Measurements from ENCODE around the gene PROM1.

The PROM1 gene

DNA sequence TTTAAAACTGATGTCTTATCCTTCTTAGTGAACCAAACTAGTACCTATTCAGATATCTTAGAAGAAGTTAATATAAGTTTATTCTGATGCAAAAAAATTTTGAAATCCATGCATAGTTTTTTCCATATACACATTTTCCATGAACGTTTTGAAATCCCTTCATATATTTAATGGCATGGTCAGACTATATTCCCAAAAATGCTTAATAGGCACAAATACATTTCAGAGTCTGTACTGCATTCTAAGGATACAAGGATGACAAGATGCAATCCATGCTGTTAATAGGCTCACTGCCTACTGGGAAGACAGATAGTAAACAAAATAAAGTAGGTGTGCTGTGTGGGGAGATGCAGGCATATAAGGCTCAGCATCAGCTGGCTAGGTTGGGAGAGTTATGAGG, 33.2 kb downstream of the PROM1 start:
- H3K9me3 ChIP-seq (ENCODE audit: control insufficient read depth, insufficient read depth, low read depth, low read length) = no peaks in the 10 kb centered on the region
- H3K4me1 ChIP-seq (ENCODE audit: control insufficient read depth, insufficient read depth, low read length) = no peaks in the 10 kb centered on the region
- H3K4me3 ChIP-seq (ENCODE audit: low read depth, low read length) = no peak overlapping the region
- no peak overlapping the region for H3K27ac ChIP-seq (ENCODE audit: extremely low read depth, low read depth, low read length)
- POLR2A ChIA-PET = no interaction called here
- TF ChIP-seq ZBTB21 (tag by site-specific recombination; IDR thresholded peaks at IDR 0.05) (no peak), ZNF426 (tag by site-specific recombination; IDR thresholded peaks at IDR 0.05) (no peak), ZNF169 (tag by site-specific recombination; IDR thresholded peaks at IDR 0.05) (no peak), ZNF561 (tag by site-specific recombination; IDR thresholded peaks at IDR 0.05; ENCODE audit: borderline replicate concordance) (no peak), ZBTB7A (tag by site-specific recombination; IDR thresholded peaks at IDR 0.05; ENCODE audit: low read depth) (no peak), ZNF654 (tag by site-specific recombination; IDR thresholded peaks at IDR 0.05; ENCODE audit: low read depth) (no peak)
- TF ChIP-seq, protein P1, sequence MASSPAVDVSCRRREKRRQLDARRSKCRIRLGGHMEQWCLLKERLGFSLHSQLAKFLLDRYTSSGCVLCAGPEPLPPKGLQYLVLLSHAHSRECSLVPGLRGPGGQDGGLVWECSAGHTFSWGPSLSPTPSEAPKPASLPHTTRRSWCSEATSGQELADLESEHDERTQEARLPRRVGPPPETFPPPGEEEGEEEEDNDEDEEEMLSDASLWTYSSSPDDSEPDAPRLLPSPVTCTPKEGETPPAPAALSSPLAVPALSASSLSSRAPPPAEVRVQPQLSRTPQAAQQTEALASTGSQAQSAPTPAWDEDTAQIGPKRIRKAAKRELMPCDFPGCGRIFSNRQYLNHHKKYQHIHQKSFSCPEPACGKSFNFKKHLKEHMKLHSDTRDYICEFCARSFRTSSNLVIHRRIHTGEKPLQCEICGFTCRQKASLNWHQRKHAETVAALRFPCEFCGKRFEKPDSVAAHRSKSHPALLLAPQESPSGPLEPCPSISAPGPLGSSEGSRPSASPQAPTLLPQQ (tag by site-specific recombination; IDR thresholded peaks at IDR 0.05) = no peak
- TF ChIP-seq, protein P2, sequence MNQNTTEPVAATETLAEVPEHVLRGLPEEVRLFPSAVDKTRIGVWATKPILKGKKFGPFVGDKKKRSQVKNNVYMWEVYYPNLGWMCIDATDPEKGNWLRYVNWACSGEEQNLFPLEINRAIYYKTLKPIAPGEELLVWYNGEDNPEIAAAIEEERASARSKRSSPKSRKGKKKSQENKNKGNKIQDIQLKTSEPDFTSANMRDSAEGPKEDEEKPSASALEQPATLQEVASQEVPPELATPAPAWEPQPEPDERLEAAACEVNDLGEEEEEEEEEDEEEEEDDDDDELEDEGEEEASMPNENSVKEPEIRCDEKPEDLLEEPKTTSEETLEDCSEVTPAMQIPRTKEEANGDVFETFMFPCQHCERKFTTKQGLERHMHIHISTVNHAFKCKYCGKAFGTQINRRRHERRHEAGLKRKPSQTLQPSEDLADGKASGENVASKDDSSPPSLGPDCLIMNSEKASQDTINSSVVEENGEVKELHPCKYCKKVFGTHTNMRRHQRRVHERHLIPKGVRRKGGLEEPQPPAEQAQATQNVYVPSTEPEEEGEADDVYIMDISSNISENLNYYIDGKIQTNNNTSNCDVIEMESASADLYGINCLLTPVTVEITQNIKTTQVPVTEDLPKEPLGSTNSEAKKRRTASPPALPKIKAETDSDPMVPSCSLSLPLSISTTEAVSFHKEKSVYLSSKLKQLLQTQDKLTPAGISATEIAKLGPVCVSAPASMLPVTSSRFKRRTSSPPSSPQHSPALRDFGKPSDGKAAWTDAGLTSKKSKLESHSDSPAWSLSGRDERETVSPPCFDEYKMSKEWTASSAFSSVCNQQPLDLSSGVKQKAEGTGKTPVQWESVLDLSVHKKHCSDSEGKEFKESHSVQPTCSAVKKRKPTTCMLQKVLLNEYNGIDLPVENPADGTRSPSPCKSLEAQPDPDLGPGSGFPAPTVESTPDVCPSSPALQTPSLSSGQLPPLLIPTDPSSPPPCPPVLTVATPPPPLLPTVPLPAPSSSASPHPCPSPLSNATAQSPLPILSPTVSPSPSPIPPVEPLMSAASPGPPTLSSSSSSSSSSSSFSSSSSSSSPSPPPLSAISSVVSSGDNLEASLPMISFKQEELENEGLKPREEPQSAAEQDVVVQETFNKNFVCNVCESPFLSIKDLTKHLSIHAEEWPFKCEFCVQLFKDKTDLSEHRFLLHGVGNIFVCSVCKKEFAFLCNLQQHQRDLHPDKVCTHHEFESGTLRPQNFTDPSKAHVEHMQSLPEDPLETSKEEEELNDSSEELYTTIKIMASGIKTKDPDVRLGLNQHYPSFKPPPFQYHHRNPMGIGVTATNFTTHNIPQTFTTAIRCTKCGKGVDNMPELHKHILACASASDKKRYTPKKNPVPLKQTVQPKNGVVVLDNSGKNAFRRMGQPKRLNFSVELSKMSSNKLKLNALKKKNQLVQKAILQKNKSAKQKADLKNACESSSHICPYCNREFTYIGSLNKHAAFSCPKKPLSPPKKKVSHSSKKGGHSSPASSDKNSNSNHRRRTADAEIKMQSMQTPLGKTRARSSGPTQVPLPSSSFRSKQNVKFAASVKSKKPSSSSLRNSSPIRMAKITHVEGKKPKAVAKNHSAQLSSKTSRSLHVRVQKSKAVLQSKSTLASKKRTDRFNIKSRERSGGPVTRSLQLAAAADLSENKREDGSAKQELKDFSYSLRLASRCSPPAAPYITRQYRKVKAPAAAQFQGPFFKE (tag by site-specific recombination; IDR thresholded peaks at IDR 0.05; ENCODE audit: borderline replicate concordance) = no peak
- TF ChIP-seq, protein P3, sequence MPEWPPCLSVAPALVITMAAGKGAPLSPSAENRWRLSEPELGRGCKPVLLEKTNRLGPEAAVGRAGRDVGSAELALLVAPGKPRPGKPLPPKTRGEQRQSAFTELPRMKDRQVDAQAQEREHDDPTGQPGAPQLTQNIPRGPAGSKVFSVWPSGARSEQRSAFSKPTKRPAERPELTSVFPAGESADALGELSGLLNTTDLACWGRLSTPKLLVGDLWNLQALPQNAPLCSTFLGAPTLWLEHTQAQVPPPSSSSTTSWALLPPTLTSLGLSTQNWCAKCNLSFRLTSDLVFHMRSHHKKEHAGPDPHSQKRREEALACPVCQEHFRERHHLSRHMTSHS (tag by site-specific recombination; IDR thresholded peaks at IDR 0.05) = no peak
- CTCF ChIA-PET = no interaction called here
- H3K36me3 ChIP-seq (ENCODE audit: control insufficient read depth in 2 of 2, insufficient read depth in 1 of 2, low read length in 2 of 2) = no peaks in the 10 kb centered on the region

DNA sequence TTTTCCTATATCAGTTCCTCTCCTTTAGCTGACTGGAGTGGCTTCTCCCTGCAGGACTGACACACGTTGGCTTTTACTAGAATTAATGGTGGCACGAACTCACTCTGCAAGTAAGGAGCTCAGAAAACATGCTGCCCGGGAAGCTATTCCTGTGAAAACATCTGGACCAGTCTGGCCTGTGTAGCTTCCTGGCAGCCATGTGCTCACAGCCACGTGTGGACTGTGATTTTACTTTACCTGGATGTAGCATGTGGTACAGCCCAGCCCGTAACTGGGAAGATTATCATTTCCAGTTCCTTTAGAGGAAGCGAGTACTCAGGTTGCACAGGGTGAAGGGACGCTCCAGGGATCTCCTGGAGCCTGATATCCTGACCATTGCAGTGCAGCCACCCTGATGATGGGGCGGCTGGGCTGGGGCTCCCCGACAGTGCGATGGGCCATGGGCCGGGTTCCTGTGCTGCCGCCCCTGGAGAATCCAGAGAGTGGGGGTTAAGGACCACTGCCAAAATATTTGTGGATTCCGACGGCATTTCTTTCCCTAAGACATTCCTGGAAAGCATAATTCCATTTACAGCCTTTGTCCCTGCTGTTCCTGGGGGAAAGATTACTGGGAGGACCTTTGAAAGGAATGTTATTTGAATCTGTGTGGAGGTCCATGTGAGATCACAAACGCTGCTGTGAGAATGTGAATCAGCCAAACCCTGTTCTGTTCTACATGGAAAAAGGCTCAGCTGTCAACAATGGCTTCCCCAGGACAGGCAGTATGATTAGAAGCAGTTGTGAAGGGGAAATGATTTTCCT, 35.0 kb downstream of the PROM1 start:
- CTCF ChIA-PET = interaction anchor here (0.5 kb wide), 1 partner anchor 51 kb away, joined by 3 read pairs; no protein-coding TSS in a partner anchor
- no peaks in the 10 kb centered on the region for H3K36me3 ChIP-seq (ENCODE audit: control insufficient read depth in 2 of 2, insufficient read depth in 1 of 2, low read length in 2 of 2)
- peaks cover 7% of the 10 kb centered on the region for H3K4me1 ChIP-seq (ENCODE audit: control insufficient read depth, insufficient read depth, low read length)
- POLR2A ChIA-PET = no interaction called here
- no peak overlapping the region for H3K27ac ChIP-seq (ENCODE audit: extremely low read depth, low read depth, low read length)
- H3K4me3 ChIP-seq (ENCODE audit: low read depth, low read length) = no peak overlapping the region
- H3K9me3 ChIP-seq (ENCODE audit: control insufficient read depth, insufficient read depth, low read depth, low read length) = no peaks in the 10 kb centered on the region
- no peak for TF ChIP-seq MZF1 (tag by site-specific recombination; IDR thresholded peaks at IDR 0.05; ENCODE audit: borderline replicate concordance)

- Histone ChIP-seq H3K4me1 (ENCODE audit: control insufficient read depth, insufficient read depth, low read length) (peaks cover 11% of the 10 kb centered on the region), H3K9me3 (ENCODE audit: control insufficient read depth, insufficient read depth, low read depth, low read length) (no peaks in the 10 kb centered on the region), H3K4me3 (ENCODE audit: low read depth, low read length) (no peak overlapping the region), H3K27ac (ENCODE audit: extremely low read depth, low read depth, low read length) (no peak overlapping the region), H3K36me3 (ENCODE audit: control insufficient read depth in 2 of 2, insufficient read depth in 1 of 2, low read length in 2 of 2) (no peaks in the 10 kb centered on the region)
- CTCF ChIA-PET = no interaction called here
- POLR2A ChIA-PET = no interaction called here
- TF ChIP-seq ZNF311 (tag by site-specific recombination; IDR thresholded peaks at IDR 0.05; ENCODE audit: borderline replicate concordance) (no peak), TRIM28 (IDR thresholded peaks at IDR 0.05; ENCODE audit: borderline replicate concordance, low read length) (no peak), ZNF529 (tag by site-specific recombination; IDR thresholded peaks at IDR 0.05; ENCODE audit: insufficient replicate concordance) (no peak), ZNF274 (IDR thresholded peaks at IDR 0.05; ENCODE audit: low read length) (no peak), ZNF274 (tag by site-specific recombination; IDR thresholded peaks at IDR 0.05; ENCODE audit: borderline replicate concordance) (no peak), KLF7 (tag by site-specific recombination; IDR thresholded peaks at IDR 0.05; ENCODE audit: borderline replicate concordance) (no peak), ZNF560 (tag by site-specific recombination; IDR thresholded peaks at IDR 0.05; ENCODE audit: borderline replicate concordance) (no peak), ZNF701 (tag by site-specific recombination; IDR thresholded peaks at IDR 0.05) (no peak), ZNF24 (tag by site-specific recombination; IDR thresholded peaks at IDR 0.05) (no peak), HOXA7 (CRISPR knock-in tag; IDR thresholded peaks at IDR 0.05; ENCODE audit: borderline replicate concordance) (no peak), ZNF37A (tag by site-specific recombination; IDR thresholded peaks at IDR 0.05) (no peak)
- TF ChIP-seq, protein P4, sequence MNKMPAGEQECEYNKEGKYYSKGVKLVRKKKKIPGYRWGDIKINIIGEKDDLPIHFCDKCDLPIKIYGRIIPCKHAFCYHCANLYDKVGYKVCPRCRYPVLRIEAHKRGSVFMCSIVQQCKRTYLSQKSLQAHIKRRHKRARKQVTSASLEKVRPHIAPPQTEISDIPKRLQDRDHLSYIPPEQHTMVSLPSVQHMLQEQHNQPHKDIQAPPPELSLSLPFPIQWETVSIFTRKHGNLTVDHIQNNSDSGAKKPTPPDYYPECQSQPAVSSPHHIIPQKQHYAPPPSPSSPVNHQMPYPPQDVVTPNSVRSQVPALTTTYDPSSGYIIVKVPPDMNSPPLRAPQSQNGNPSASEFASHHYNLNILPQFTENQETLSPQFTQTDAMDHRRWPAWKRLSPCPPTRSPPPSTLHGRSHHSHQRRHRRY (tag by site-specific recombination; IDR thresholded peaks at IDR 0.05) = no peak
These were observed 38.1 kb downstream of the PROM1 start for GRCh38 chr4:16045687-16046086.
